Measurements from ENCODE around the gene SKP1.

The SKP1 gene

GRCh38 chr5:134151723-134152122 is 25.0 kb downstream of the SKP1 start:
- no peak for TF ChIP-seq CTCF (IDR thresholded peaks at IDR 0.05; ENCODE audit: extremely low read depth, missing control alignments)
- no peak for DNase-seq (ENCODE audit: low spot score)

GRCh38 chr5:134149571-134150303 is 27.0 kb downstream of the SKP1 start:
- no peak for TF ChIP-seq CTCF (IDR thresholded peaks at IDR 0.05; ENCODE audit: extremely low read depth, missing control alignments)
- DNase-seq (ENCODE audit: low spot score): no peak

DNA sequence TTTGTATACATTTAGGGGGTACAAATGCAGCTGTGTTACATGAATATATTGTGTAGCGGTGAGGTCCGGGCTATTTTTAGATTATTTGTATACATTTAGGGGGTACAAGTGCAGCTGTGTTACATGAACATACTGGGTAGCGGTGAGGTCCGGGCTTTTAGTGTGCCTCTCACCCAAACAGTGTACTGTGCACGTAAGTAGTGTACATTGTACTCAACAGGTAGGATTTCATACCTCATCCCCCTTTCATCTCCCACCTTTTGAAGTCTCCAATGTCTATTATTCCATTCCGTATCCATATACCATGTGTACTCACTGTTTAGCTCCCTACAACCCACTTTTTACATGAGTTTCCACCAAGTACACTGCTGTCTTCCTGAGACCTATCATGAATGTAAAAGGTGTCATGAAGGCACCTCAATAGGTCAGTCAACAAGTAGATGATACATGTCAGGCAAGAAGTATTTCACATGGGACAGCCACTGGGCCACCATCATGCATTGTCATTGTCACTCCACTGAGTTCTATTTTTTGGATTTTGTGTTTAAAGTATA is 27.7 kb downstream of the SKP1 start:
- DNase-seq (ENCODE audit: low spot score): no peak
- no peak for TF ChIP-seq CTCF (IDR thresholded peaks at IDR 0.05; ENCODE audit: extremely low read depth, missing control alignments)

- TF ChIP-seq CTCF (IDR thresholded peaks at IDR 0.05; ENCODE audit: extremely low read depth, missing control alignments): no peak
- no peak for DNase-seq (ENCODE audit: low spot score)
Observed at GRCh38 chr5:134148316-134148715, 28.4 kb downstream of the SKP1 start.

GRCh38 chr5:134146651-134147518 is 29.9 kb downstream of the SKP1 start:
- no peak for DNase-seq (ENCODE audit: low spot score)
- TF ChIP-seq CTCF (IDR thresholded peaks at IDR 0.05; ENCODE audit: extremely low read depth, missing control alignments): no peak

DNA sequence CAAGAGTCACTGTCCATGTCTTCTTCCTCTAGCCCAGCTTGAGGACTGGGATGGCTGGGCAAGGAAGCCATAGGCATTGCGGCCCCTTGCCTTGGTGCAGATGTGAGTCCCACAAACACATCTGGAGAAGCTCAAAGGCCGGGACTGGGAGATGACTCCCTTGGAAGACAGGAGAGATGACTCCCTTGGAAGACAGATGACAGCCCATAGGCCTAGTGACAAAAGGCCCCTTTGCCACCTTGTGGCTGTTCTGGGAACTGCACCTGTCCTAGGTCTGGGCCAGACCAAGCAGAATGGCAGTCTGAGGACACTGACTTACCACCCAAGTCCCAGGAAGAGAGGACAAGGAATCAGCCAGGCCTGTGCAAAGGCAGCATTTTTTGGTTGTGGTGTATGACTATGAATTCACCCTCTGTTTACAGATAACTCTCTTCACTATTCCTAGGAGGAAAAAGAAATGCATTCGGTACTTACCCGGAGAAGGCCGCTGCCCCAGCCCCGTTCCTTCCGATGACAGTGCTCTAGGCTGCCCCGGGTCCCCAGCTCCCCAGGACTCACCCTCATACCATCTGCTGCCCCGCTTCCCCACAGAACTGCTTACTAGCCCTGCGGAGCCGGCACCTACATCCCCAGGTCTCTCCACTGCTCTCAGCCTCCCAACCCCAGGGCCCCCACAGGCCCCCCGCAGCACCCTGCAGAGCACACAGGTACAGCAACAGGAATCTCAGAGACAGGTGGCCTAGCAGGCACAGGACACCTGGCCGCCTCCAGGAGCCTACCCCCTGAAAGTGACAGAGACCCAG is 30.8 kb downstream of the SKP1 start:
- DNase-seq (ENCODE audit: low spot score): peak; percentile 60
- peak; percentile 92 for TF ChIP-seq CTCF (IDR thresholded peaks at IDR 0.05; ENCODE audit: extremely low read depth, missing control alignments)

Data from GM20000 (cell line).